A549 (cell line): ENCODE measurements around the gene IRX4. TPM values are rescaled to one million over a fixed set of nuclear protein-coding genes. Genes with fewer than 3 reads are reported as not detected.

ENCODE experiments used
- ATAC-seq, 2 experiments: fragments of 200-7000 bp in 1 of 2; fragments of >200 bp in 1 of 2; cut with Nextera tagmentation in 1 of 2; cut with Tn5 transposase in 1 of 2; 3 replicates each; pipeline versions ENCODE4 v1.8.0 to v1.9.1; 2018 to 2020; ENCODE audit warnings: mild to moderate bottlenecking in 1 of 2, moderate library complexity in 1 of 2
- CTCF ChIA-PET: fragments of 300-600 bp; sonication (Branson Sonifier 250); formaldehyde crosslinking; extraction: SDS; loops from one replicate; lab custom pipeline; 2021; ENCODE audit warnings: antibody characterized with exemption, inconsistent platforms; lab: Yijun Ruan, JAX
- POLR2A ChIA-PET: fragments of 350-600 bp; formaldehyde crosslinking; extraction: SDS; loops from one replicate; lab custom pipeline; 2021; ENCODE audit warnings: antibody characterized with exemption, inconsistent platforms; lab: Yijun Ruan, JAX
- DNase-seq, 2 experiments: peaks; one replicate each; pipeline versions ENCODE4 v3.0.0 to v3.0.0-alpha.2; 2011 to 2016; ENCODE audit warnings: low read depth in 1 of 2, low spot score in 1 of 2
- FAIRE-seq: peaks from 2 replicates; lab custom pipeline; 2011; peaks lifted over from hg19 to GRCh38; lab: Jason Lieb, UNC
- H3K27ac ChIP-seq, 2 experiments: fragments of >200 bp; sonication (Bioruptor Twin); formaldehyde crosslinking; 3 replicates each; pipeline ENCODE4 v1.5.1; 2016 to 2017
- H3K4me1 ChIP-seq: fragments of >200 bp; sonication (Bioruptor Twin); formaldehyde crosslinking; 3 replicates; pipeline ENCODE4 v1.6.1; 2016
- H3K4me2 ChIP-seq: fragments of >200 bp; sonication (Bioruptor Twin); formaldehyde crosslinking; 3 replicates; pipeline ENCODE4 v1.6.1; 2016
- H3K4me3 ChIP-seq: fragments of >200 bp; sonication (Bioruptor Twin); formaldehyde crosslinking; 3 replicates; pipeline ENCODE4 v1.5.1; 2016
- H3K9me3 ChIP-seq: fragments of >200 bp; sonication (Bioruptor Twin); formaldehyde crosslinking; 3 replicates; pipeline ENCODE4 v1.6.1; 2016
- BHLHE40 ChIP-seq: IDR thresholded peaks from 2 replicates; pipeline ENCODE4 v1.6.1; 2012; ENCODE audit warnings: low read depth, low read length, inconsistent platforms
- CEBPB ChIP-seq, 2 experiments: fragments of >200 bp in 1 of 2; sonication (Bioruptor Twin) in 1 of 2; formaldehyde crosslinking in 1 of 2; IDR thresholded peaks; 2 replicates each; pipeline ENCODE4 v1.6.1; 2012 to 2016
- CHD2 ChIP-seq: fragments of 150-350 bp; IDR thresholded peaks from 2 replicates; pipeline ENCODE4 v1.6.1; 2014; ENCODE audit warnings: low read length; ENCODE audit not compliant: partially characterized antibody
- CHD4 ChIP-seq: fragments of 200-600 bp; sonication (generic); IDR thresholded peaks from 2 replicates; pipeline ENCODE4 v1.6.1; 2016; ENCODE audit warnings: antibody characterized with exemption, mild to moderate bottlenecking, borderline replicate concordance
- EHF ChIP-seq: fragments of 250-450 bp; sonication (Bioruptor Pico); IDR thresholded peaks from 2 replicates; pipeline ENCODE4 v1.5.0; 2020; ENCODE audit warnings: mild to moderate bottlenecking
- FOSL2 ChIP-seq, 2 experiments: fragments of 450-650 bp in 1 of 2; fragments of >200 bp in 1 of 2; sonication (Bioruptor Twin) in 1 of 2; formaldehyde crosslinking; IDR thresholded peaks; 2 replicates each; pipeline versions ENCODE4 v1.5.0 to v1.6.1; 2016 to 2020; ENCODE audit warnings: mild to moderate bottlenecking in 1 of 2, moderate library complexity in 1 of 2
- JUNB ChIP-seq: fragments of >200 bp; sonication (Bioruptor Twin); formaldehyde crosslinking; IDR thresholded peaks from 2 replicates; pipeline ENCODE4 v1.6.1; 2016
- MAFK ChIP-seq: fragments of 450-650 bp; IDR thresholded peaks from 2 replicates; pipeline ENCODE4 v1.6.1; 2014; ENCODE audit not compliant: partially characterized antibody
- MAZ ChIP-seq: fragments of 150-350 bp; IDR thresholded peaks from 2 replicates; pipeline ENCODE4 v1.6.1; 2014; ENCODE audit warnings: antibody characterized with exemption, low read depth, low read length, borderline replicate concordance
- NPAS2 ChIP-seq: fragments of 250-450 bp; sonication (Bioruptor Pico); IDR thresholded peaks from 2 replicates; pipeline ENCODE4 v1.8.0; 2022; ENCODE audit warnings: mild to moderate bottlenecking, moderate library complexity, borderline replicate concordance
- RAD21 ChIP-seq, 2 experiments: fragments of >200 bp in 1 of 2; sonication (Bioruptor Twin) in 1 of 2; formaldehyde crosslinking in 1 of 2; IDR thresholded peaks in 1 of 2; conservative IDR thresholded peaks in 1 of 2; 2 replicates in 1 of 2; 3 replicates in 1 of 2; pipeline ENCODE4 v1.6.1; 2012 to 2018; ENCODE audit warnings: inconsistent platforms in 1 of 2
- RARB ChIP-seq: fragments of 250-450 bp; sonication (Bioruptor Pico); IDR thresholded peaks from 2 replicates; pipeline ENCODE4 v1.8.0; 2021; ENCODE audit warnings: mild to moderate bottlenecking, moderate library complexity
- ZSCAN20 ChIP-seq: fragments of 250-450 bp; sonication (Bioruptor Pico); IDR thresholded peaks from 2 replicates; pipeline ENCODE4 v1.8.0; 2022; ENCODE audit warnings: mild to moderate bottlenecking, moderate library complexity
- WGBS: methylation state at CpG from one replicate; pipeline ENCODE4 v1.1.6; 2017; ENCODE audit errors: missing lambda C conversion rate; 5-methylcytosine and 5-hydroxymethylcytosine counted together
- polyA plus RNA-seq, 4 experiments: library from polyadenylated mRNA; depleted of rRNA in 3 of 4; stranded (reverse); fragments of >200 nt; fragmentation: RNase III in 1 of 4; extraction: RNeasy Plus Mini Kit Qiagen cat#74134 plus additional on column Dnase treatment in 1 of 4; gene quantifications; 2 replicates in 3 of 4; 3 replicates in 1 of 4; pipeline ENCODE4 v1.2.3, GENCODE V29; 2011 to 2017
- TF ChIP-seq, protein P1 (sequence below): IDR thresholded peaks from 2 replicates; pipeline ENCODE4 v1.6.1; 2012
- TF ChIP-seq, protein P2 (sequence below): fragments of 250-450 bp; sonication (Bioruptor Pico); IDR thresholded peaks from 2 replicates; pipeline ENCODE4 v1.5.0; 2020; ENCODE audit warnings: low read depth, mild to moderate bottlenecking, moderate library complexity
- TF ChIP-seq, protein P3 (sequence below): fragments of >200 bp; sonication (Bioruptor Twin); formaldehyde crosslinking; IDR thresholded peaks from 3 replicates; pipeline ENCODE4 v1.5.1; 2016
- TF ChIP-seq, protein P4 (sequence below): fragments of 200-600 bp; sonication (generic); IDR thresholded peaks from 2 replicates; pipeline ENCODE4 v1.6.1; 2016; ENCODE audit warnings: antibody characterized with exemption, mild to moderate bottlenecking, moderate library complexity
- TF ChIP-seq, protein P5 (sequence below): fragments of 150-350 bp; IDR thresholded peaks from 2 replicates; pipeline ENCODE4 v1.6.1; 2014; ENCODE audit warnings: low read depth, mild to moderate bottlenecking, low read length
- TF ChIP-seq, protein P6 (sequence below): fragments of >200 bp; sonication (Bioruptor Twin); formaldehyde crosslinking; IDR thresholded peaks from 3 replicates; pipeline ENCODE4 v1.6.1; 2016

Gene IRX4
- polyA plus RNA-seq, 2 of the 4 experiments (the other 2 are of a cell fraction), result 0.04 to 0.06 TPM

DNA sequence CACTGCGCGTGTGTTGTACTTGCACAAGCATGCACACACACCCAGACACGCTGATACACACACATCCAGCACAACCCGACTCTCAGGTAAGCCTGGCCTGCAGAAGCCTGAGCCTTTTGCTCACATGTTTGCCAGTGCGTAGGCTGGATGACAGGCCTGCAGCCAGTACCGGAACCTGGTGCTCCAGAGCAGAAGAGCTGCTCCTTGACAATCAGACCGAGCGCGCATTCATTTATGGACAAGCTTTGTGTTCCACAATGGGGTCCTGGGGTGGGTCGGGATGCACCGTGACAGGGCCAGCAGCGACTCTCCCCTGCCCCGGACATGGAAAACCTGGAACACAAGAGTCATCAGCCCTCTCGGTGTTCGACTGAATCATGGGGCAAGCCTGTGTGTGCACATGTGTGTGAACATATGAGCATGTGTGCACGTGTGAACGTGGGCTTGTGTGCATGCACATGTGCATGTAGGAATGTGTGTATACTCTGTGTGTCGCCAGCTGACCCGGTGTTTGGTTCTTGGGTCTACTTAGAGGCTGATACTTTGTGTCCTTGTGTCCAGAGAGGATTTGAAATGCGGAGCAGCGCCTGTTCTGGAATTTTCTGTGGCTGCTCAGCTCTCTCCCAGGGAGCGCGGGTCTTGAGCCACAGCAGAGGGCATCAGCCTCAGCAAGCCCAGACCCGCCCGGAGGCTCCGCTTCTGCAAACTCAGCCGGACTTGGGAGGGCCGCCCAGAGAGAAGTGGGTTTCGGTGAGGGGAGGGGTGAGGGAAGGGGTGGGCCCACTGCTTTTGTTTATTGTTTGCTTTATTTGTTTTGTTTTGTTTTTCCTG is 32.2 kb downstream of the IRX4 start:
- H3K4me1 ChIP-seq, result no peaks in the 10 kb centered on the region
- no peak for ATAC-seq
- WGBS, result 47% methylated on average over 26 of the region's 29 CpGs
- TF ChIP-seq RARB (CRISPR knock-in tag), result no peak
- TF ChIP-seq, protein P1, sequence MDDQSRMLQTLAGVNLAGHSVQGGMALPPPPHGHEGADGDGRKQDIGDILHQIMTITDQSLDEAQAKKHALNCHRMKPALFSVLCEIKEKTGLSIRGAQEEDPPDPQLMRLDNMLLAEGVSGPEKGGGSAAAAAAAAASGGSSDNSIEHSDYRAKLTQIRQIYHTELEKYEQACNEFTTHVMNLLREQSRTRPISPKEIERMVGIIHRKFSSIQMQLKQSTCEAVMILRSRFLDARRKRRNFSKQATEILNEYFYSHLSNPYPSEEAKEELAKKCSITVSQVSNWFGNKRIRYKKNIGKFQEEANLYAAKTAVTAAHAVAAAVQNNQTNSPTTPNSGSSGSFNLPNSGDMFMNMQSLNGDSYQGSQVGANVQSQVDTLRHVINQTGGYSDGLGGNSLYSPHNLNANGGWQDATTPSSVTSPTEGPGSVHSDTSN, result no peak
- no peak for TF ChIP-seq CEBPB (IDR thresholded peaks at IDR 0.05)
- TF ChIP-seq FOSL2 (IDR thresholded peaks at IDR 0.05), result no peak
- no peak for TF ChIP-seq FOSL2 (CRISPR knock-in tag; IDR thresholded peaks at IDR 0.05)
- TF ChIP-seq, protein P2, sequence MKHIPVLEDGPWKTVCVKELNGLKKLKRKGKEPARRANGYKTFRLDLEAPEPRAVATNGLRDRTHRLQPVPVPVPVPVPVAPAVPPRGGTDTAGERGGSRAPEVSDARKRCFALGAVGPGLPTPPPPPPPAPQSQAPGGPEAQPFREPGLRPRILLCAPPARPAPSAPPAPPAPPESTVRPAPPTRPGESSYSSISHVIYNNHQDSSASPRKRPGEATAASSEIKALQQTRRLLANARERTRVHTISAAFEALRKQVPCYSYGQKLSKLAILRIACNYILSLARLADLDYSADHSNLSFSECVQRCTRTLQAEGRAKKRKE (CRISPR knock-in tag), result no peak
- TF ChIP-seq, protein P3, sequence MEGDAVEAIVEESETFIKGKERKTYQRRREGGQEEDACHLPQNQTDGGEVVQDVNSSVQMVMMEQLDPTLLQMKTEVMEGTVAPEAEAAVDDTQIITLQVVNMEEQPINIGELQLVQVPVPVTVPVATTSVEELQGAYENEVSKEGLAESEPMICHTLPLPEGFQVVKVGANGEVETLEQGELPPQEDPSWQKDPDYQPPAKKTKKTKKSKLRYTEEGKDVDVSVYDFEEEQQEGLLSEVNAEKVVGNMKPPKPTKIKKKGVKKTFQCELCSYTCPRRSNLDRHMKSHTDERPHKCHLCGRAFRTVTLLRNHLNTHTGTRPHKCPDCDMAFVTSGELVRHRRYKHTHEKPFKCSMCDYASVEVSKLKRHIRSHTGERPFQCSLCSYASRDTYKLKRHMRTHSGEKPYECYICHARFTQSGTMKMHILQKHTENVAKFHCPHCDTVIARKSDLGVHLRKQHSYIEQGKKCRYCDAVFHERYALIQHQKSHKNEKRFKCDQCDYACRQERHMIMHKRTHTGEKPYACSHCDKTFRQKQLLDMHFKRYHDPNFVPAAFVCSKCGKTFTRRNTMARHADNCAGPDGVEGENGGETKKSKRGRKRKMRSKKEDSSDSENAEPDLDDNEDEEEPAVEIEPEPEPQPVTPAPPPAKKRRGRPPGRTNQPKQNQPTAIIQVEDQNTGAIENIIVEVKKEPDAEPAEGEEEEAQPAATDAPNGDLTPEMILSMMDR, result no peak
- TF ChIP-seq, protein P4, sequence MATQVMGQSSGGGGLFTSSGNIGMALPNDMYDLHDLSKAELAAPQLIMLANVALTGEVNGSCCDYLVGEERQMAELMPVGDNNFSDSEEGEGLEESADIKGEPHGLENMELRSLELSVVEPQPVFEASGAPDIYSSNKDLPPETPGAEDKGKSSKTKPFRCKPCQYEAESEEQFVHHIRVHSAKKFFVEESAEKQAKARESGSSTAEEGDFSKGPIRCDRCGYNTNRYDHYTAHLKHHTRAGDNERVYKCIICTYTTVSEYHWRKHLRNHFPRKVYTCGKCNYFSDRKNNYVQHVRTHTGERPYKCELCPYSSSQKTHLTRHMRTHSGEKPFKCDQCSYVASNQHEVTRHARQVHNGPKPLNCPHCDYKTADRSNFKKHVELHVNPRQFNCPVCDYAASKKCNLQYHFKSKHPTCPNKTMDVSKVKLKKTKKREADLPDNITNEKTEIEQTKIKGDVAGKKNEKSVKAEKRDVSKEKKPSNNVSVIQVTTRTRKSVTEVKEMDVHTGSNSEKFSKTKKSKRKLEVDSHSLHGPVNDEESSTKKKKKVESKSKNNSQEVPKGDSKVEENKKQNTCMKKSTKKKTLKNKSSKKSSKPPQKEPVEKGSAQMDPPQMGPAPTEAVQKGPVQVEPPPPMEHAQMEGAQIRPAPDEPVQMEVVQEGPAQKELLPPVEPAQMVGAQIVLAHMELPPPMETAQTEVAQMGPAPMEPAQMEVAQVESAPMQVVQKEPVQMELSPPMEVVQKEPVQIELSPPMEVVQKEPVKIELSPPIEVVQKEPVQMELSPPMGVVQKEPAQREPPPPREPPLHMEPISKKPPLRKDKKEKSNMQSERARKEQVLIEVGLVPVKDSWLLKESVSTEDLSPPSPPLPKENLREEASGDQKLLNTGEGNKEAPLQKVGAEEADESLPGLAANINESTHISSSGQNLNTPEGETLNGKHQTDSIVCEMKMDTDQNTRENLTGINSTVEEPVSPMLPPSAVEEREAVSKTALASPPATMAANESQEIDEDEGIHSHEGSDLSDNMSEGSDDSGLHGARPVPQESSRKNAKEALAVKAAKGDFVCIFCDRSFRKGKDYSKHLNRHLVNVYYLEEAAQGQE, result no peak
- TF ChIP-seq, protein P5, sequence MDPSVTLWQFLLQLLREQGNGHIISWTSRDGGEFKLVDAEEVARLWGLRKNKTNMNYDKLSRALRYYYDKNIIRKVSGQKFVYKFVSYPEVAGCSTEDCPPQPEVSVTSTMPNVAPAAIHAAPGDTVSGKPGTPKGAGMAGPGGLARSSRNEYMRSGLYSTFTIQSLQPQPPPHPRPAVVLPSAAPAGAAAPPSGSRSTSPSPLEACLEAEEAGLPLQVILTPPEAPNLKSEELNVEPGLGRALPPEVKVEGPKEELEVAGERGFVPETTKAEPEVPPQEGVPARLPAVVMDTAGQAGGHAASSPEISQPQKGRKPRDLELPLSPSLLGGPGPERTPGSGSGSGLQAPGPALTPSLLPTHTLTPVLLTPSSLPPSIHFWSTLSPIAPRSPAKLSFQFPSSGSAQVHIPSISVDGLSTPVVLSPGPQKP, result no peak
- no peak for TF ChIP-seq NPAS2
- TF ChIP-seq MAFK, result no peak
- no peak for TF ChIP-seq RAD21 (conservative IDR thresholded peaks at IDR 0.05 in 1 of 2, IDR thresholded peaks at IDR 0.05 in 1 of 2)
- no peak for TF ChIP-seq CHD2
- TF ChIP-seq JUNB, result no peak
- TF ChIP-seq CHD4, result no peak
- TF ChIP-seq, all 56 proteins: peak for 0
- ChIA-PET POLR2A (no interaction called here), CTCF (no interaction called here)
- no peak overlapping the region for H3K4me3 ChIP-seq
- no peak overlapping the region for H3K4me2 ChIP-seq
- no peaks in the 10 kb centered on the region for H3K9me3 ChIP-seq
- DNase-seq (no peak), FAIRE-seq (no peak)
- H3K27ac ChIP-seq, result no peak overlapping the region

DNA sequence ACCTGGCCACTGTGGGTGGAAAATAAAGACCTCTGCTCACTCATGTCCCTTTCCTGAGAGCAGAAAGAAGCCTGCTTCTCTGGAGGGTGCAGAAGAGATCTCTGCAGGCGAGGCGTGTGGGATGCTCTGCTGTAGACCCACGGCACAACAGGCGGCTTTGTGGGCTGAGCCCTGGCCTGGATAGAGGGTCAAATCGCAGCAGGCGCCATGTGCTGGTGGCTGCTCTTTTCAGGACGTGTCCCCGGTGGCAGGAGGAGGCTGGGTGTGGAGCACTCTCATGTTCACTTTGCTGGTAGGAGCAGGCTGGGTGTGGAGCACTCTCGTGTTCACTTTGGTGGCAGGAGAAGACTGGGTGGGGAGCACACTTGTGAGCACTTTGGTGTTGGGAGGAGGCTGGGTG is 35.1 kb downstream of the IRX4 start:
- H3K4me2 ChIP-seq, result no peak overlapping the region
- POLR2A ChIA-PET, result no interaction called here
- no peak for ATAC-seq
- no peak overlapping the region for H3K4me3 ChIP-seq
- no peak for FAIRE-seq
- no peaks in the 10 kb centered on the region for H3K9me3 ChIP-seq
- WGBS, result 5% methylated on average over 9 of the region's 9 CpGs
- no peak for DNase-seq
- H3K4me1 ChIP-seq, result no peaks in the 10 kb centered on the region
- H3K27ac ChIP-seq, result no peak overlapping the region
- TF ChIP-seq CHD2, result no peak
- no peak for TF ChIP-seq EHF (CRISPR knock-in tag)
- TF ChIP-seq, protein P6, sequence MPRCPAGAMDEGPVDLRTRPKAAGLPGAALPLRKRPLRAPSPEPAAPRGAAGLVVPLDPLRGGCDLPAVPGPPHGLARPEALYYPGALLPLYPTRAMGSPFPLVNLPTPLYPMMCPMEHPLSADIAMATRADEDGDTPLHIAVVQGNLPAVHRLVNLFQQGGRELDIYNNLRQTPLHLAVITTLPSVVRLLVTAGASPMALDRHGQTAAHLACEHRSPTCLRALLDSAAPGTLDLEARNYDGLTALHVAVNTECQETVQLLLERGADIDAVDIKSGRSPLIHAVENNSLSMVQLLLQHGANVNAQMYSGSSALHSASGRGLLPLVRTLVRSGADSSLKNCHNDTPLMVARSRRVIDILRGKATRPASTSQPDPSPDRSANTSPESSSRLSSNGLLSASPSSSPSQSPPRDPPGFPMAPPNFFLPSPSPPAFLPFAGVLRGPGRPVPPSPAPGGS, result no peak
- TF ChIP-seq, protein P5, result no peak
- TF ChIP-seq MAZ, result no peak
- no peak for TF ChIP-seq CEBPB (IDR thresholded peaks at IDR 0.05)
- no peak for TF ChIP-seq JUNB
- TF ChIP-seq RAD21 (conservative IDR thresholded peaks at IDR 0.05 in 1 of 2, IDR thresholded peaks at IDR 0.05 in 1 of 2), result no peak
- TF ChIP-seq ZSCAN20 (CRISPR knock-in tag), result no peak
- TF ChIP-seq BHLHE40, result no peak
- TF ChIP-seq, all 56 proteins: peak for 0
- CTCF ChIA-PET, result no interaction called here
